Measurements from ENCODE around the gene DCP1B.

GRCh38 chr12:1974812-1975211 lies 29.4 kb downstream of the DCP1B start:
- TF ChIP-seq CTCF (IDR thresholded peaks at IDR 0.05; ENCODE audit: poor library complexity) (no peak), EZH2 (IDR thresholded peaks at IDR 0.05; ENCODE audit: borderline replicate concordance) (no peak), EZH2phosphoT487 (IDR thresholded peaks at IDR 0.05; ENCODE audit: low read depth, severe bottlenecking, unreplicated experiment) (no peak)

Measured in hepatocyte (in vitro differentiated cells).